ENCODE data around the gene TMEM147. TPM values are rescaled to one million over a fixed set of nuclear protein-coding genes. Genes with fewer than 3 reads are reported as not detected.
A peak's percentile ranks its signal among the peaks of the same experiment; 100 is the strongest.

The TMEM147 gene
- total and polyA plus RNA-seq, 9 donors, result 61.4 to 105 (median 72.5) TPM

DNA sequence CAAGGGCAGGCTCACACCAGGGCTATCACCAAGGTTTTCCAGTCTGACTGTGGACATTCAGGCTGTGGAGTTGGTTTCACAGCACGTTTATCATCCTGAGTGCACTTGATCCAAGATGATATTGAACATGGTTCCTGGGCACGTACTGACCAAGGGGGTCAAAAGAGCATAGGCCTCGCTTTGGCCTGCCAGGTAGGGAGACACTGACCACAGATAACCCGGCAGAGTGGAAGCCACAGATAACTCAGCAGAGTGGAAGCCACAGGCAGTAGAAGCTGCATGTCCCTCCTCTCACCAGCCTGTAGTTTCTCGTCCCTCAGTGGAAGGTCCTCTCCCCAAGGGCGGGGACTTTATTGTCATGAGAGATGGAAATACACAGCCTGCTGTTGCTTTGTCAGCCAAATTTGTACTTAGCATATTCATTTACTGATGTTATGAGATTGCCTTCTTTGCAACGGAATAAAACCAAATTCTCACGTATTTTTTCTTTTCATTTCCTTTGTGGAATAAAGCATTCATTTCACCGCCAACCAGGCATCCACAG, 46.4 kb upstream of the TMEM147 start:
- no peak overlapping the region for H3K4me3 ChIP-seq
- no peak for DNase-seq
- no peak overlapping the region for H3K27ac ChIP-seq
- no peaks in the 10 kb centered on the region for H3K9me3 ChIP-seq
- no peaks in the 10 kb centered on the region for H3K4me1 ChIP-seq (ENCODE audit: insufficient read depth)
- TF ChIP-seq POLR2A (IDR thresholded peaks at IDR 0.05) (no peak), EP300 (IDR thresholded peaks at IDR 0.05) (no peak)
- TF ChIP-seq, protein P1, sequence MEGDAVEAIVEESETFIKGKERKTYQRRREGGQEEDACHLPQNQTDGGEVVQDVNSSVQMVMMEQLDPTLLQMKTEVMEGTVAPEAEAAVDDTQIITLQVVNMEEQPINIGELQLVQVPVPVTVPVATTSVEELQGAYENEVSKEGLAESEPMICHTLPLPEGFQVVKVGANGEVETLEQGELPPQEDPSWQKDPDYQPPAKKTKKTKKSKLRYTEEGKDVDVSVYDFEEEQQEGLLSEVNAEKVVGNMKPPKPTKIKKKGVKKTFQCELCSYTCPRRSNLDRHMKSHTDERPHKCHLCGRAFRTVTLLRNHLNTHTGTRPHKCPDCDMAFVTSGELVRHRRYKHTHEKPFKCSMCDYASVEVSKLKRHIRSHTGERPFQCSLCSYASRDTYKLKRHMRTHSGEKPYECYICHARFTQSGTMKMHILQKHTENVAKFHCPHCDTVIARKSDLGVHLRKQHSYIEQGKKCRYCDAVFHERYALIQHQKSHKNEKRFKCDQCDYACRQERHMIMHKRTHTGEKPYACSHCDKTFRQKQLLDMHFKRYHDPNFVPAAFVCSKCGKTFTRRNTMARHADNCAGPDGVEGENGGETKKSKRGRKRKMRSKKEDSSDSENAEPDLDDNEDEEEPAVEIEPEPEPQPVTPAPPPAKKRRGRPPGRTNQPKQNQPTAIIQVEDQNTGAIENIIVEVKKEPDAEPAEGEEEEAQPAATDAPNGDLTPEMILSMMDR (IDR thresholded peaks at IDR 0.05), result no peak
- 81% methylated on average over 9 of the region's 9 CpGs for WGBS, 3 donors
- no peaks in the 10 kb centered on the region for H3K27me3 ChIP-seq
- H3K36me3 ChIP-seq, result no peaks in the 10 kb centered on the region
- intact Hi-C loops (cut with DNase I), result loop anchor here (5.0 to 10.0 kb wide), 3 partner anchors 144 to 154 kb away; partner anchors contain the start of genes FFAR1 (in 1 of the 4) and FFAR3 (in 1 of the 4)

DNA sequence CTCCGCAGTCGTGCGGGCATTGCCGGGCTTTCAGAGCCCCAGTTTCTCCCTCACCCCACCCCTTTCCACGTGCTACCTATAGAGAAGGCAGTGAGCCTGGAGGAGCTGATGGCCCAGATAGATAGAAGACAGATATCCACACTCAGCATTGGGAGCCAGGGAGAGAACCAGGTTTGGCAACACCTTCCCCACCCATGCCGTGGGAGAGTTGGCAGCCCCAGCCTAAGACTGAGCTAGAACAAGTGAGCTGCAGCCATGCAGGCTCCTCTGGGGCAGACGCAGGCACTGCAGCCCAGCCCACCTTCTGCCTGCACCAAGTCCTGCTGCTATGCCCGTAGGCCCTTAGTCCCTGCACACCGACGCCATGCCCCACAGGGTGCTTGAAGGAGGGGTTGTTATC, 44.8 kb upstream of the TMEM147 start:
- no peak for DNase-seq
- intact Hi-C loops (cut with DNase I), result loop anchor here in 1 of 4 donors (10.0 kb wide), 1 partner anchor 236 kb away; the partner anchor contains the start of gene USF2
- Histone ChIP-seq H3K4me3 (no peak overlapping the region), H3K4me1 (ENCODE audit: insufficient read depth) (no peaks in the 10 kb centered on the region), H3K27me3 (no peaks in the 10 kb centered on the region), H3K9me3 (no peaks in the 10 kb centered on the region), H3K27ac (no peak overlapping the region), H3K36me3 (no peaks in the 10 kb centered on the region)
- TF ChIP-seq, protein P1 (IDR thresholded peaks at IDR 0.05), result no peak
- TF ChIP-seq EP300 (IDR thresholded peaks at IDR 0.05) (no peak), POLR2A (IDR thresholded peaks at IDR 0.05) (no peak)
- 91 to 94% (median 91%) methylated on average over 10 of the region's 10 CpGs for WGBS, 3 donors

DNA sequence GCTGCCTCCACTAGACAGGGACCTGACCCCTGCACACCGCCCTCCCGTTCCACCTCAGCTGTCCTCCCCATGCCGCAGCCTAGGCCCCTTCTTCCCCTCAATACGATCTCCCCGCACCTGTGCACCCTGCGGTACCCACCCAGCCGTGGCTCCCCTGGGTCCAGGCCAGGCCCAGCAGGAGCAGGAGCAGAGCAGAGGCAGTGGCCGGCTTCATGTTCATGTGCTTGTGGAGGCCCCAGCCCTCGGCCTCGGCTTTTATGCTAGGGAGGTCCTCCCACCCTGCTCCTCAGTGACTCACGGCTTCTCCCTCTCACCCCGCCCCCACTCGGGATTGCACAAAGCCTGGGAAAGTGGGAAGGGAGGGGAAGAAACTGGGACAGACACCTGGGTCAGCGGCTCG, 43.7 kb upstream of the TMEM147 start:
- no peaks in the 10 kb centered on the region for H3K9me3 ChIP-seq
- peak in 3 of 5 donors; percentile 35 to 56 (median 54) for DNase-seq
- WGBS, 3 donors, result 63 to 67% (median 67%) methylated on average over 15 of the region's 15 CpGs
- no peaks in the 10 kb centered on the region for H3K4me1 ChIP-seq (ENCODE audit: insufficient read depth)
- H3K27ac ChIP-seq, result no peak overlapping the region
- H3K27me3 ChIP-seq, result no peaks in the 10 kb centered on the region
- intact Hi-C loops (cut with DNase I), result loop anchor here in 1 of 4 donors (10.0 kb wide), 1 partner anchor 237 kb away; the partner anchor contains the start of gene USF2
- H3K36me3 ChIP-seq, result no peaks in the 10 kb centered on the region
- H3K4me3 ChIP-seq, result no peak overlapping the region
- TF ChIP-seq POLR2A (IDR thresholded peaks at IDR 0.05) (no peak), EP300 (IDR thresholded peaks at IDR 0.05) (no peak)
- TF ChIP-seq, protein P1 (IDR thresholded peaks at IDR 0.05), result no peak

DNA sequence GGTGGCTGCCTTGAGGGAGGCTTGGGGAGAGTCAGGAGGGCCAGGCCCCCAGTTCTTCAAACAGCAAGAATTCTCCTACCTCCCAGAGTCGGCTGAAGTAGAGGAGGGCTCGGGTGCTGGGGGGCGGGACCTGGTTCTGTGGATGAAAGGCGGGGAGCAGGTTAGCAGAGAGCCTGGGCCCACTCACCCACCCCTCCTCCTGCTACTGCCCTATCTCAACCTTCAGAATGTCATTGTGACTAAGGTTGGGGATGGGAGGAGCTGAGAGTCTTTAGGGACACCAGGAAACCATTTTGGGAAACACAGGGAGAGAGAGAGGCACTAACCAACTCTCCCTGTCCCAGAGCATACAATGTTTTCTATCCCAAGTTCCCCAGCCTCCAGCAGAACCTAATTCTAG, 42.7 kb upstream of the TMEM147 start:
- Histone ChIP-seq H3K4me3 (no peak overlapping the region), H3K27me3 (no peaks in the 10 kb centered on the region), H3K36me3 (no peaks in the 10 kb centered on the region), H3K4me1 (ENCODE audit: insufficient read depth) (no peaks in the 10 kb centered on the region), H3K27ac (no peak overlapping the region), H3K9me3 (no peaks in the 10 kb centered on the region)
- no peak for DNase-seq
- TF ChIP-seq, protein P1 (IDR thresholded peaks at IDR 0.05), result no peak
- no peak for TF ChIP-seq EP300 (IDR thresholded peaks at IDR 0.05)
- no peak for TF ChIP-seq POLR2A (IDR thresholded peaks at IDR 0.05)
- 84 to 90% (median 86%) methylated on average over 4 of the region's 4 CpGs for WGBS, 3 donors
- intact Hi-C loops (cut with DNase I), result loop anchor here in 1 of 4 donors (10.0 kb wide), 1 partner anchor 238 kb away; the partner anchor contains the start of gene USF2
